ENCODE data around the gene ADGRG2.
"Not testable (repeated sequence)": the region's sequence is repeated elsewhere in the genome, so short reads cannot be mapped to it uniquely, and the experiment has no call there.

Gene ADGRG2

DNA sequence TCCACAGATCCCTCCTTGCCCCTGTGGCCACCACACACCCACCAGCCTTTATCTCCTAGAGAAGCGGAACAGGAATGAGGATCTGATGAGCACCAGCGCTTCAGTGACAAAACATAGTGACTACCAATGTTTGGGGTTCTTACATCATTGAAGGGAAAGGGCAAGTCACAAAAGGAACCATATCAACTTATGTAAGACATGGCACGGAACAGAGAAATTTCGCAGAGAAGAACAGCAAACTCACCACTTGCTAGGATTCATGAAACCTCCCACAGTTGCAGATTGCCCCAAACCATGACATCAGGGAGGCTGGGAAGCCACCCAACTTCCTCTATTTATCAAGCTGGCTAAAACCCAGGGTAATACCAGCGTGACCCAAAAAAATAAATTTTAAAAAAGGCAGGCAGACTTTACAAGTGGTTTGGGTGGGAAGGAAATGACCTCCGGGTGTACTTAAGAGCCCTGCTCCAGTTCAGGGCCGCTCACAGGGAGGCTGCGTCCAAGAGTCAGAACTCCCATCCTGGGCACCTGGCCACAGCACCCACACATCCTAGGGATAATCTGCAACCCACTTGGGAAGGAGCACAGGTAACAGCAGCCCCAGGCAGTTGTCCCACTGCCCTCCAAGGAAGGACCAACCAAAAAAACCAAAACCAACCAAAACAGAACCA lies 36.0 kb downstream of the ADGRG2 start:
- DNase-seq (ENCODE audit: low read depth, low spot score) = no peak

DNA sequence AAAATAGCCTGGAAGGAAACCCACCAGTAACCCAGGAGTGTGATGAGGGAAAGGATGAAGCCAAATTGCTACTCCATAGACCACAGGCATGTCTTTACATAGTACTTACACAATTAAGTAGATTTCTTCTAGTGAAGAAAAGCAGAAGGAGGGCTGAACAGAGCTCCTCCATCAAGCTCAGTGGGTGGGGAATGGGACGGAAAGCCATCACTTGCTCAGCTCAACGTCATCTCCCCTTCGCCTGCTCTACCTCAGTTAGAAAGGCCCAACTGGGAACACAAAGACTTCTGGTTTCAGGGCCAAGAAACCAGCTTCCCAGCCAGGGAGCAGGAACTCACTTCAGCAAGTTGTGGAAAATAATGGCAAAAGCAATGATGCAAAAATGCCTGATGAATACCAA lies 36.6 kb downstream of the ADGRG2 start:
- DNase-seq (ENCODE audit: low read depth, low spot score) = no peak

DNA sequence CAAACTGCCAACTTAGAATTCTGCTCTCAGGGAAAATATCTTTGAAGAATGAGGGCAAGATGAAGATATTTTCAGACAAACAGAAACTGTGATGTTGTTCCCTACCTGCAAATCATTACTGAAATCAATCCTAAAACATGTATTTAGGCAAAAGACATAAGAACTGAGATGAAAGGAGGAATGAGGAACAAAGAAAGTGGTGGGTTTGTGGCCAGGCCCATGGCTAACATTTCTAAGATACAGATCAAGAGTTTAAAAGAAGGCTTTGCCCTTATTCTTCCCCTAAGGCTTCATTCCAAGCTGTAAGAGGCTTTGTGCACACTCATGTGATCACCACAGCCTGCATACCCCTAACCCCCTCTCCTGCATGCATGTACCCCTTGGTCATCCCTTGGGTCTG lies 46.5 kb downstream of the ADGRG2 start:
- DNase-seq (ENCODE audit: low read depth, low spot score) = no peak

DNA sequence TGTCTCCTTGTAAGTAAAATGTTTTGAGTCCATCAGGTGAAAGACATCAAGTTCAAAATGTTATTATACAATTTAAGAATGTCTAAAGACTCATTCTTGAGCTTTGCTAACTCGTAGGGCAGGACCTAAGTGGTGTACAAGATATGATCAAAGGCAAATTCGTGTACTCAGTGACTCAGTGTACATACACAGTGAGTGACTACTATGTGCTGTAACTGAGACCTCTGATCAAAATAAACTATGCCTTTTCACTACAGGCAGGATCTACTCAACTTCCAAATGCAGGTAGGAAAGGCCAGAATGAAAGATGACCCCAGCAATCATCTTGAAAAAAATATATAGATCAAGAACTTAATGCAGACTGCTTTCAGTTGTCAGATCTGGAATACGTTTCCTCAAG lies 49.9 kb downstream of the ADGRG2 start:
- DNase-seq (ENCODE audit: low read depth, low spot score) = no peak

DNA sequence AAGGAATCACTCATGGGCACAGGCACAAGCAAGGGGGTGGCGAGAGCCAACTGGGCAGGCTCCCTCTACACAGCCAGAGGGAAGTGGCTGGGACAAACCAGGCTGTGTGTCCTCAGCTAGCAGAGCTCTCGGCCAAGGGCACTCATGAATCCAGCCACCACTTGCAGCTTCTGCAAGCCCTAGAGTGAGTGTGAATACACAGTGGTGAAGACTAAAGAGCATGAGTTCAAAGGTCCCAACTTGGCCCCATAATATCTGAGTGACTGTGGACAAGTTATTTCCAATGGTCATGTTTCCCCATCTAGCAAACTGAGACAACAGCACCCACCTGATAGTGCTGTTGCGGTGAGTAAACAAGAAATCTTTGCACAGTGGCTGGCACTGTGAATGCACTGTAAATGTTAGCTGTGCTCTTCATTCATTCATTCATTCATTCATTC lies 51.7 kb downstream of the ADGRG2 start:
- DNase-seq (ENCODE audit: low read depth, low spot score) = no peak

DNA sequence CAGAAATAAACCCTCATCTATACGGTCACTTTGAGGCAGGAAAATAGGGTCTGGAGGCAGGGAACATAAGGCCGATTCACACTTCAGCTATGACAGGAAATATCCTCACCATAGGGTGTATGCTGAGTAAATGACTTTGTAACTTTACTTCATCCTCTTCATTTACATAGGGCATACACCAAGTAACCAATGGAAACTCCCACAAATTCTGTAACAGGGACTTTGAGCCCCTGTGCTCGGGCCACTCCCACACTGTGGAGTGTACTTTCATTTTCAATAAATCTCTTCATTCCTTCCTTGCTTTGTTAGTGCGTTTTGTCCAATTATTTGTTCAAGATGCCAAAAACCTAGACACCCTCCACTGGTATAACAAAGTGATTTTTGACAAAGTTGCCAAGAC lies 55.3 kb downstream of the ADGRG2 start:
- DNase-seq (ENCODE audit: low read depth, low spot score) = not testable (repeated sequence)

DNA sequence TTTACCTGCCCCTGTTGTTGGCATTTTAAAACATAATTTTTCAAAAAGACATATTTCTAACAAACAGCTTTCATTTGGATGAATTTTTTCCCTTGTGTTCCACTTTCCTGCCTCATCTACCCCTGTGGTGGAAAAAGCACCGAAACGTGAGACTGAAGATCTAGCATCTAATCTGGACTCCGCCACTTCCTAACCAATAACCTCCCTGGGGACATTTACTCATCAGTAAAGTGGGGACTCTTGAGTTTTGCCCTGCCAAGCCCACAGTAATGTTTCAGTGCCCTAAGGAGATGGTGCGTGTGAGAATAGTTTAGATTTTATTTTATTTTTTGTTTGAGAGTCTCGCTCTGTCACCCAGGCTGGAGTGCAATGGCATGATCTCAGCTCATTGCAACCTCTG lies 56.7 kb downstream of the ADGRG2 start:
- no peak for DNase-seq (ENCODE audit: low read depth, low spot score)

DNA sequence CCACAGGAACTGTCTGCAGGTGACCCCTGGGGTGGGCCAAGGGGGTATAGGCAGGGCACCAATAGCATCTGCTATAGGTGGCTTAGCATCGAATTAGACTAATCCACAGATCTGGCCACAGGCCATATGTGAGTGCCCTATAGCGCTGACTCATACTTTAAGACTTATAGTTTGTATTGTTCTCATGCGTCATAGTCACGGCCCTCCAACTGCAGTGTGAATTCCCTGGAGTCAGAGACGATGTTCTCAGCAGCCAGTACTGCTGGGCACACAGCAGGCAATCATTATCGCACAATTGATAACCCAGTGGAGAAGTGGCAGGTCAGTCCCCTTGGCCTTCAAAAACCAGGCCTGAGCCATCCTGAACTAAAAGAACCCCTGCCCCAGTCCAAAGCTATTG lies 58.1 kb downstream of the ADGRG2 start:
- DNase-seq (ENCODE audit: low read depth, low spot score) = peak; percentile 2

DNA sequence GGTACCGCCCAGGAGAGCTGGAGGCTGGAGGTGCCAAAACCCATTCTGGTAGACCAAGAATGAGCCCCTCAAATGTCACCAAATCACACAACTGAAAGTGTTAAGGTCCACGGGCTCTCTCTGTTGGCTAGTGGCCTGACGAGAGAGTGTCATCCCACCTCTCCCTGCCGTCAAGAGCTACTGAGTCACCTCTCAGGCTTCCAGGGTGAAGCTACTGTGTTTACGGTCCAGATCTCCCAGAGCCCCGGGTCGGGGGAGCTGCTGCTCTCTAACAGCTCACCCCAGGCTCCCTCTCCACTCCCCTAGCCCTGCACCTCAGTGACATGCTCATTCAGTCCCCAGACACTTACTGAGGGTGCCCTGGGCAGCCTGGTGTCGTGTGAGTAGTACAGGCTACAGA lies 59.2 kb downstream of the ADGRG2 start:
- DNase-seq (ENCODE audit: low read depth, low spot score) = peak; percentile 8

DNA sequence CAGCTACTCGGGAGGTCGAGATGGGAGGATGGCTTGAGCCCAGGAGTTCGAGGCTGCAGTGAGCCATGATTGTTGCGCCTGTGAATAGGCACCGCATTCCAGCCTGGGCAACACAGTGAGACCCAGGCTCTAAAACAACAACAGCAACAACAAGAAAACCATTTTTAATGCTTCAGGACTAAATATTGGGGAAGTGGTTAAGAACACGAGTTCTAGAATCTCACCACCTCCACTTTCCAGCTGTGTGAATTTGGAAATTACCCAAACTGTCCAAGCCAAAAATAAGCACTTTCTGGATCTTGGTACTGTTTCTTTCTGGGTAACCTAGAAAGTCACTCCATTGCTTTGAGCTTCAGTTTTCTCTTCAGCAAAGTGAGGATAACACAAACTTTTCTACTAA lies 63.2 kb downstream of the ADGRG2 start:
- no peak for DNase-seq (ENCODE audit: low read depth, low spot score)

DNA sequence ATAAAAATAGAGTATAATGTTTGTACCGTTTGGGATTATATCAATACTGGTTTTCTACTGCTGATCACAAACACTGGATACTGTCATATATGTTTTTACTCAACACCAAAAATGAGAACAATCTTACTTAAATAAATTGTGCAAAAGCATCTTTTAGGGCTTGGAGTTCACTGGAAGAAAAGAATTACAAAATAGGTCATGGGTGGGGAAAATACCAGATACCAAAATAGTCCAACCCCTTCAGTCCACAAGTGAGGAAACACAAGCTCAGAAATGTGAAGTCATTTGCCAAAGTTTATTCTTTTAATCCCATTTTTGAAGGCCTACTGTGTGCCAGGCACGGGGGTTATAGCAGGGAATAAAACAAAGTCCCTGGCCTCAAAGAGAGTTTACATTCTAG lies 64.4 kb downstream of the ADGRG2 start:
- DNase-seq (ENCODE audit: low read depth, low spot score) = no peak

DNA sequence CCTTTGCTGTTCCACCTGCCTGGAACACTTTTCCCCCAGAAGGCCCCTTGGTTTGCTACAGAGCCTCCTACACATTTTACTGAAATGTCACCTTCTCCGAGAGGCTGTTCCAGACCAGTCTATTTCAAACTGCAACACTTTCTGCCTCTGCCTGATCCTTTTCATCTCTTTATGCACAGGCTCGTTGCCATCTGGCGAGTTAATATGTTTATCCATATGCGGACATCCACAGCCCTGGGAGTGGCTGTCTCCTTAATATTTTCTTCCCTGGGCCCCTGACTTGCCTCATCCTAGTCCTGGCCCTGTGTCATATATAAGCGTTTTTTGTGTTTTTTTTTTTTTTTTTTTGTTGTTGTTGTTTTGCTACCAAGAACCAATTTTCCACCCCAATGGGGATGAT lies 73.2 kb downstream of the ADGRG2 start:
- DNase-seq (ENCODE audit: low read depth, low spot score) = no peak

DNA sequence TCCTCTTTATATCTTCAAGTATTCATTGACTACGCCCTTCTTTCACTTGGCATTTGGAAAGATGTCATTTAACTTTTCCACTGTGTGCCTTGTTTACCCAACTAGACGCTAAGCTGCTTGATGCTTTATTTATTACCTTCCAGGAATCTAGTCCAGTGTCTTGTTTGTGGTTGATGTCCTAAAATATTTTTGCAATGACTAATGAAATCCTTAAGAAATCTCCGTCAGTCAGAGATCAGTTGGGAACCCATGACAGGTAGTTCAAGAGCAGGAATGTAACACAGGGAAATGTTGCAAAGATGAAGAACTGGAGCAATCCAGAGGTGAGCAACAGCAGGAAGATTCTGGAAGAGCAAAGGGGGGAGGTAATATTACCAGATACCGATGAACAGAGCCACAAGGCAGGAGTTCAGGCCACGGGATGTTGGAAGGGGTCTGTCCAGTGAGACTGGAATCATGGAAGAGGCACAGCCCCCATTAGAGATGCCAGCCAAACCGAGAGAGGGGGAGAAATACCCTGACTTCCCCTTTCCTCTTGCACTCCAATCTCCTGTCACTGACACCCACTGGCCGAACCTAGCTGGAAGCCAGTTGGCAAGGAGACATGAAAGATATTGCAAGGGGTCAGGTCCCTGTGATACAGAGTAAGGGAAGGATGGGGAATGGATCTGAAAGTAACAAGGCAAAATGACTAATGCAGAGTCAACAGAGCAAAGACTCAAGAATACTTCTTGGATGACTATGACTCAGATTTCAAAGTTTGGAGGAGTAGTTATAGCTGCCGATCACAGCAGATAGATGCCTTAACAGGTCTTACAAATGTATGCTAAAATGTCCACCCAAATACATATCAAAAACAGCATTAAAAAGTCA lies 75.7 kb downstream of the ADGRG2 start:
- no peak for DNase-seq (ENCODE audit: low read depth, low spot score)

DNA sequence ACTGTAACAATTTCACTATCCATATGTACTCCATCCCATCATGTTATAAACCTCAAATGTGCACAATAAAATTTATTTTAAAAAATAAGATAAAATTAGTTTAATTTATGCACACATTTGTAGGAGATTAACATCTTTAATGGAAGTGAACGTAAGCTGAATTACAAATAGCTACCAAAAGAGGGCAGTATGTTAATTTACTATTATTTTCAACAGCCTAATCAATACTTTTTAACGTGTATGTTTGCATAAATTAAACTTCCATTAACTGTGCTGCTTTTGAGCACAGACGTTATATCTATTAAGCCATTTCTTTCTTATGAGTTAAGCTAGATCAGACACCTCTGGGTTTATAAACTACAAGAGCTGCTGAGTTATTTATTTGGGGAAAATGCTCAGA lies 81.9 kb downstream of the ADGRG2 start:
- DNase-seq (ENCODE audit: low read depth, low spot score) = no peak

DNA sequence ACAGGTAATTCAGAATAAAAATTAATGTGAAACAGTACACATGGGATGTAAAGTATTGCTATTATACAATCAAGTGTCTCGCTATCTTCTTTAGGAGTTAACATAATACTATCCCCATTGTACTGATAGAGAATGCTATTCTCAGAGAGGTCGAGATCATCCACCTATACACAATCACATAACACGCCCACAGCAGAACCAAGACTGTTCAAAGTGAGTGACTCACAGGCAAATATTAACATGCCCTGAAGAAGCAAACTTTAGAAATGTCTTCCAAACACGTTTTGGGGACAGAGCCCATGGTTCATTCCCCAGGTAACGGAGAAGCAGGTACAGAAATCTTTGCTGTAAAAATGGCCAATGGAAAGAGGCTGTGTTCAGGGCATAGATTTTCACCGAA lies 88.2 kb downstream of the ADGRG2 start:
- DNase-seq (ENCODE audit: low read depth, low spot score) = no peak

DNA sequence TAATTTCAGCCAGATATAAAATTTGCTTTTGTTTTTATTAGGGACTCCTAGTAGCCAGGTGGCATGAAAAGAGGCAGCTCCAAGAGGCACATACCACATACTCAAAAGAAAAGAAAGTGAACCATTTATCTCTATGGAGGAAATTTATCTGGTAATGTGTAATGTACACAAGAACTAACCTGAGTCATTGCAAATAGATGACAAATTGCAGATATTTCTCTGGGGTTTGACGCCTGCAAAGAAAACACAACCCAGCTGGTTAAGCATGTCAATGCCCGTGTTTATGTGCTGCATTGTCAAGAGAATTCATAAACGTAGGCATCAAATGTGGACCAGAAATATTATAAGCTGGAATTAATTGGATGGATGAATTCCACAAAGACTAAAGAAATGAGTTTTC lies 91.5 kb downstream of the ADGRG2 start:
- no peak for DNase-seq (ENCODE audit: low read depth, low spot score)

DNA sequence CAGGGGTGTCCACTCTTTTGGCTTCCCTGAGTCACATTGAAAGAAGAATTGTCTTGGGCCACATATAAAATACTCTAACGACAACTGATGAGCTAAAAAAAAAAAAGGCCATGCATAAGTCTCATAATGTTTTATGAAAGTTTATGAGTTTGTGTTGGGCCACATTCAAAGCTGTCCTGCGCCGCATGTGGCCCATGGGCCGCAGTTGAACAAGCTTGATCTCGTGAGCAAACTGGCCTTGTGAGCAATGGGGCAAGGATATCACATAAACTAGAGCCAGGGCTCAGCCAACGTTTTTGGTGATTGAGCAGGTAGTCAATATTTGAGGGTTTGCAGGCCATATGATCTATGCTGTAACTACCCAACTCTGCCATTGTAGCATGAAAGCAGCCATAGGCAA lies 93.7 kb downstream of the ADGRG2 start:
- DNase-seq (ENCODE audit: low read depth, low spot score) = no peak

DNA sequence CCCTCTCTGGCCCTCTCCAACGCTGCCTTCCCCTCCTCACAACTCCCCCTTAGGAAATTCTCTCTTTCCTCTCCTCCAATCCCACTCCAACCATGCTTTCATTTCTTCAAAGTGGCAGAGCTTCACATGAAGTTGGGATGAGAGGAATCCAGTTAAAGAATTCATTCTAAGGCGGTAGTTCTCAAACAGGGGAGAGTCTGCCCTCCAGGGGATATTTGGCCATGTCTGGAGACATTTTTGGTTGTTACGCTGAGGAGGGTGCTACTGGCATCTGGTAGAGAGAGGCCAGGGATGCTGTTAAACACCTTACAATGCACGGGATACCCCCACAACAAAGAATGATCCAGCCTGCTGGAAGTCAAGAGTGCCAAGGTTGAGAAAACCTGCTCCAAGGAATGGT lies 97.9 kb downstream of the ADGRG2 start:
- peak; percentile 6 for DNase-seq (ENCODE audit: low read depth, low spot score)

DNA sequence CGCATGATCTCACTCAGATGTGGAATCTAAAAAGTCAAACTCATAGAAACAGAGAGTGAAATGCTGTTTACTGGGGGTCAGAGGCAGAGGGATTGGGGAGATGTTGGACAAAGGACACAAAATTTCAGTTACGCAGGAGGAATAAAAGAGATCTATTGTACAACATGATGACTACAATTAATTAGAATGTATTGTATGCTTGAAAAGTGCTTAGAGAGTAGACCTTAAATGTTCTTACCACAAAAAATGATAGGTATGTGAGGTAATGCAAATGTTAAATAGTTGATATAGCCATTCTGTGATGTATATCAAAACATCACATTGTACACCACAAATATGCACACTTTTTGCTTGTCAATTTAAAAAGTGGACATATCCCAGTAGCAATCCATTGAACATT lies 102.3 kb downstream of the ADGRG2 start:
- DNase-seq (ENCODE audit: low read depth, low spot score) = no peak

DNA sequence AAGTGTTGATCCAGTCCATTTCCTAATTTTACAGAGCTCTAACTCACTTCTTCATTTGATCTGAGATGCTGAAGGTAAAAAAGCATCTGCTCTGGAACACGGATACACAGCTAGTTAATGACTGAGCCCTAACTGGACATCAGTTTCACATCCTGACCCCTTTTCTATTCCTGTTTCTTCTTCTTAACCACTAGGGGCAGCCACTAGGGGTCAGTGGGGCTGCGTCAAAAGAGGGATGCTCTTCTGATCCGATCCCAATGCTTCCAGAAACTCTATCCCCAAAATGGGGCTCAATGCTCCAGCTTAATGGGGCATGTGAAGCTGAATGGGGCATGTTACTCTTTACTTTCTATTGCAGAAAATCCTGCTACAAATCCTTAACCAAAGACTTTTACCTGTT lies 105.0 kb downstream of the ADGRG2 start:
- DNase-seq (ENCODE audit: low read depth, low spot score) = peak; percentile 50

DNA sequence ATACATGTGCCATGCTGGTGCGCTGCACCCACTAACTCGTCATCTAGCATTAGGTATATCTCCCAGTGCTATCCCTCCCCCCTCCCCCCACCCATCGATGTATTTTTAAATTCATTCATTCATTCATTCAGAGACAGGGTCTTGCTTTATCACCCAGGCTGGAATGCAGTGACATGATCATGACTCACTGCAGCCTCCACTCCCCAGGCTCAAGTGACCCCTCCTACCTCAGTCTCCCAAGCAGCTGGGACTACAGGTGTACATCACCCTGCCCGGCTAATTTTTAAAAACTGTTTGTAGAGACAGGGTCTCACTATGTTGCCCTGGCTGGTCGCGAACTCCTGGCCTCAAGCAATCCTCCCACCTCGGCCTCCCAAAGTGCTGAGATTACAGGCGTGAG lies 105.7 kb downstream of the ADGRG2 start:
- not testable (repeated sequence) for DNase-seq (ENCODE audit: low read depth, low spot score)

DNA sequence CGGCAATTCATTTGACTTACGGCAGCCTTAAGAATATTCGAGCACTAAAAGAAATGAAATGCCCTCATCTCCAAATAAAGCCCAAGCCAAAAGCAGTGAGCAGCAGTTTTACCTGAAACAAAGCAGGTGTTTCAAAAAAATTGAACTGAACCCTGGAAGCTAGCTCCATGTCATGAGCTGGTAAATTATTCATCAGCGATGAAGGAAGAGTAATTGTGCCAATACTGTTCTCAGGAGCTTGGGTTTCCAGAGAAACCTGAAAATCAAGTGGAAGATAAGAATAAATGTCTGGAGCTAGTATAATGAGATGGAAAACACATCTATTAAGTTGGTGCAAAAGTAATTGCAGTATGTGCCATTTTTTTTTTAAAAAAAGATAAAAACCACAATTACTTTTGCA lies 114.4 kb downstream of the ADGRG2 start:
- no peak for DNase-seq (ENCODE audit: low read depth, low spot score)

DNA sequence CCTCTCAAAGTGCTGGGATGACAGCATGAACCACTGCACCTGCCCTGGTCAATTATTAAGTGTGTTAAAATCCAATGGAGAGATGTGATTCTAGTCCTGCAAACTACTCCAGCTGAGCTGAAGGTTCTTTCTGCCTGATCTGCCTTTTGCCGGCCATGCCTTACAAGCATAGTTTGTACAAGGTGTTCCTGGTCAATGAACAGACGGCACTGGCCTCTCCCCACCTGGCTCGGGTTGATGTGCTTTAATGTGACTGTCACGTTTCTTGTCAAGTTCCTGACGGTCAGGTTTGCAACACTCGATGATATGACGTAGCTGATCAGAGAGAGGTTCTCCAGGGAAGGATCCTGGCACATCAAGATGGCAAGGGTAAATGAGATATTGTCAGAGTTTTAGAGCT lies 115.3 kb downstream of the ADGRG2 start:
- DNase-seq (ENCODE audit: low read depth, low spot score) = no peak

Measured in ELF-1 (cell line).